GM19043 (cell line): Measurements from ENCODE around the gene SOHLH2.

ENCODE experiments used
- ATAC-seq: cut with Tn5 transposase; IDR thresholded peaks from one replicate; pipeline ENCODE4 v1.9.1; 2021; ENCODE audit warnings: low read depth; ENCODE audit not compliant: unreplicated experiment

SOHLH2 gene

GRCh38 chr13:36190771-36191170, 23.6 kb downstream of the SOHLH2 start:
- no peak for ATAC-seq

- ATAC-seq: no peak
These were observed 25.9 kb downstream of the SOHLH2 start for GRCh38 chr13:36188441-36188840.

GRCh38 chr13:36183901-36184300, 30.5 kb downstream of the SOHLH2 start:
- no peak for ATAC-seq

DNA sequence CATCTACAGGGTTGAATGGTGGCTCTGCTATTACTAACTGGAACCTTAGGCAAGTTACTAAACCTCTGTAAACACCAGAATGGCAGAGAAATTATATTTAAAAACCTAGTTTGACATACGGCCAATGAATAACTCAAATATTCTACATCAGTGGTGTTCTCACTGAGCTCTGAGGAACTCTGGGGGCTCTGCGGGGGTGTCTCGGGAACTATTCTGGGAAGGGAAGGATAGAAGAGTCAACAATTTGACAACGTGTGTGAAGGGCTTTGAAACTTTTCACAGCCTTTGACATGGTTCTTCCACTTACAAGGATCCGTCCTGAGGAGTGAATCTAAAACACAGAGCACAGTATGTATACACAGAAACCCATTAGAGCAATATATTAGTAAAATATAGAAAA, 38.7 kb downstream of the SOHLH2 start:
- ATAC-seq: no peak

- ATAC-seq: no peak
These were observed 39.4 kb downstream of the SOHLH2 start for GRCh38 chr13:36174923-36175322.

GRCh38 chr13:36173571-36174322, 40.6 kb downstream of the SOHLH2 start:
- ATAC-seq: no peak

GRCh38 chr13:36166046-36166445, 48.3 kb downstream of the SOHLH2 start:
- ATAC-seq: no peak

- no peak for ATAC-seq
These were observed 50.5 kb downstream of the SOHLH2 start for GRCh38 chr13:36163809-36164308.

DNA sequence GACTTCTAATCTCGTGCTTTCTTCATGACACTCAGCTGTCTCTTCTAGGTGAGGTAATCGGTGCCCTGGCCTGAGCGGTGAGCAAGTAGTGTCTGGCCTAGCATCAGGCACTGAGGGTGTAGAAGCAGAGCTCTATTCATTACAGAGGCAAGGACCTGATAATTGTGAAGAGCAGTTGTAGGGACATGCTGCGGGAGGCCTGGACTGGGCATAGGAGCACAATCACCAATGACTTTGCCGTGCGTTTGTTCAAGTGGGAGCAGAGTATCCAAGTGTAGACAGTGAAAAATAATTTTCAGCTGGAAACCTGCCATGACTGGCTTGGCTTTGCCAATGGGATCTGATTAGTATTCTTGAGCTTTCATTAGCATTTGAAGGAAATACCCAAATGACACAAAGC, 51.1 kb downstream of the SOHLH2 start:
- ATAC-seq: no peak

- no peak for ATAC-seq
These were observed 54.1 kb downstream of the SOHLH2 start for GRCh38 chr13:36160297-36160696.

DNA sequence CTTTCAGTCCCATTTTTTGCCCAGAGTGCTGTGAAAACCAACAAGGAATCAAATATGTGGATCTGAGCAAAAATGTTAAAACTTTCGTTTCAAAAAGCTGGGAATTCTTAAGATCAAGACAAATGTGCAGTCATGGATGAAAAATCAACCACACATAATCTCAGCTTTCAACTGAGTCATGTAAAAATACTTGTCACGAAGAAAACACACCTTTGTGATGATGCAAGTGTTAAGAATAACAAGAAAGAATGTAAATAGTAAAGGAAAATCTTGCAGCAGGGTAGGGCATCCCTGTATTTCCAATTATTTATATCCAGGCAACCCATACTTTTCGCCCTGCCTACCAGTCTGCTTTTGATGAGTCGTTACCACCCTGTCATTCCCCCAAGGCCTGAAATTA, 55.7 kb downstream of the SOHLH2 start:
- no peak for ATAC-seq

DNA sequence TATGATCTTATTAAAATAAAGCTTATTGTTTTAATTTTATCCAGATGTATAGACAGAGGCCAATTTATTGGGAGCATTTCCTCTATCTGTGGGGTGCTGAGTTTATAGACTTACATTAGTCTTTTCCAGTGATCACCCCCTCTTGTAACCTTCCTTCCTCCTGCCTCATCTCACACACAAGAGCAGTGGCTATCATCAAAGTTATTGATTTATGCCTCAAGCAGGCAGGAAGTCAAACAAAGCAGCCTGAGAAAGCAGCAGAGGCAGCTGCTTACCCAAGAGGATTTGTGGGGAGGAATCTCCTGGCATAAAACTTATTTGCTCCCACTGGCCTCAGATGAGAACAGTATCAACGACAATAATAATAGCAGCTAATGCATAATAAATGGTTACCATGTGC, 56.9 kb downstream of the SOHLH2 start:
- ATAC-seq: no peak

- ATAC-seq: no peak
These were observed 59.6 kb downstream of the SOHLH2 start for GRCh38 chr13:36154567-36155291.

DNA sequence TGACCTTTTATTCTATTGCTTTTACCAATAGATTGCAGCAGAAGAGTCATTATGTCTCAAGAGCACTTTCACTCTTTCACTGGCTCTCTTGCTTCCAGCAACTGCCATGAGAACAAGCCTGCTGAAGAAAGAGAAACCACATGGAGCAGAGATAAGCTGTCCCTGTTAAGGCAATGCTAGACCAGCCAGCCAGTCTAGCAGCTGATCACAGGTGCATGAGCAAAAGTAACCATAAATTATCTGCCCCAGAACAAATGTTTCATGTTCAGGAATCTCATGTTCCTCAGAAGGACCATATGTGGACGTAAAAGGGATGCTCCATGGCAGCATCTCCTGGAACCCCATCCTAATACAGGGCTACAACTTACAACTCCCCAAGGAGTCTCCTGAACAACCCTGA, 62.8 kb downstream of the SOHLH2 start:
- no peak for ATAC-seq

- ATAC-seq: no peak
These were observed 65.9 kb downstream of the SOHLH2 start for GRCh38 chr13:36148446-36148845.

DNA sequence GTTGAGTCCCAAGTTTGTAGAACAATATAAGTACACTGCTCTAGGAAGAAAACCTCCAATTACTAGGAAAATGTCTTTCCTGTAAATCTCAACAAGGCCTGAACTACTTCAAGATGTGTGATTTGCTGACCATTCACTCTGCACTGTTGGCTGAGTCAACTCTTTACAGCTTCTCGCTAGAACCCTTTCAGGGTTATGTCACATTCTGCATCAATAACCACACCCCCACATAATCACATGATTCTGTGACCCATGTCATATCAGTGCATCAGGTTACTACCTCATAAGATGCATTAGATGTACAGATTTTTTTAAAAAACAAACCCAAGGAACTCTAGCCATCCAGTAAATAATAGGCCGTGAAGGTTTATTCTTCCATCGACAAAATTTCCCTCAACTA, 67.0 kb downstream of the SOHLH2 start:
- ATAC-seq: no peak

GRCh38 chr13:36146511-36147269, 67.7 kb downstream of the SOHLH2 start:
- no peak for ATAC-seq

DNA sequence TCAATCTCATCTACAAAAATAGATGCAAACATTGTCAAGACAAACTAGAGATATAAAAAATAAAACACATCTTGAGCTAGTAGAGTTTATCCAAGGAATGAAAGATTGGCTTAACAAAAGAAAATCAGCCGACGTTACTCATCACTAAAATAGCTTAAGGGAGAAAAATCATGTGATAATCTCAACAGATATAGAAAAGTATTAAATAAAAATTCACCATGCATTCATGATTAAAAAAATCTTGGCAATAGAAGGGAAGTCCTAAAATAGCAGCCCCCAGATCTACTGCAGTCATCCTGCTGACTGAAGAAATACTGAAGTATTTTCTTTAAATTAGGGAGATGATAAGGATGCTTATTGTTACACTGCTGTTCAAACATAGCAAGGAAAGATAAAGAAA, 70.6 kb downstream of the SOHLH2 start:
- ATAC-seq: no peak

GRCh38 chr13:36142735-36143134, 71.6 kb downstream of the SOHLH2 start:
- ATAC-seq: no peak

GRCh38 chr13:36135876-36136275, 78.5 kb downstream of the SOHLH2 start:
- ATAC-seq: no peak

DNA sequence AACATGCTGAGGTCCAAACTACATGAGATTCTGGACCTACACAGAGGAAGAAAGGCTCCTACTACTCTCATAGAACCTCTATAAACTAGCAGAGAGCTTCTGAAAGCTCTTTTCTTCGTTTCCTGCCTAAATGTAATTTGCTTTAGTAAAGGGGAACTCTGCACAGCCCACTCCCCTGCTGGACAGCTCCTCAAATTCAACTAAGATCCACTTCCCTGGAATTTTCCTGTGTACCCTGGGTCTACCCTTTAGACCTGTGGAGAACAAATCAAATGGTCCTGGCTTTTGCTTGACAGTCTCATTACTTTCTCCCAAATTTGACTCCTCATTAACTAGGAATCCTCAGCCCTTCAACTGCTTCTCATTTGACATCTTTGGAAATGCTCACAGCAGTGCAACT, 79.7 kb downstream of the SOHLH2 start:
- ATAC-seq: no peak
